ENCODE measurements around the gene MB.

DNA sequence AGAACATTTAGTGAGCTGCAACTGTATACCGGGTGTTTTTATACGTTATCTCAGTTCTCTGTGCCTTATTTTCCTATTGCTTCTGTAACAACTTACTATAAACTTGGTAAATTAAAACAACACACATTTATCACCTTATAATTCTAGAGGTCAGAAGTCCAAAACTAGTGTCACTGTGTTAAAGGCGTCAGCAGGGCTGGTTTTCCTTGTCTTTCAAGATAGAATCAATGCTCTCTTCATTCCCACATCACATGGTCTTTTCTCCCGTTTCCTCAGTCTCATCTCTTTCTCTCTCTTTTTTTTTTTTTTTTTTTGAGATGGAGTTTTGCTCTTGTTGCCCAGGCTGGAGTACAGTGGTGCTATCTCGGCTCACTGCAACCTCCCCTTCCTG lies 36.1 kb downstream of the MB start:
- TF ChIP-seq POLR2A (IDR thresholded peaks at IDR 0.05): no peak
- TF ChIP-seq, protein P1, sequence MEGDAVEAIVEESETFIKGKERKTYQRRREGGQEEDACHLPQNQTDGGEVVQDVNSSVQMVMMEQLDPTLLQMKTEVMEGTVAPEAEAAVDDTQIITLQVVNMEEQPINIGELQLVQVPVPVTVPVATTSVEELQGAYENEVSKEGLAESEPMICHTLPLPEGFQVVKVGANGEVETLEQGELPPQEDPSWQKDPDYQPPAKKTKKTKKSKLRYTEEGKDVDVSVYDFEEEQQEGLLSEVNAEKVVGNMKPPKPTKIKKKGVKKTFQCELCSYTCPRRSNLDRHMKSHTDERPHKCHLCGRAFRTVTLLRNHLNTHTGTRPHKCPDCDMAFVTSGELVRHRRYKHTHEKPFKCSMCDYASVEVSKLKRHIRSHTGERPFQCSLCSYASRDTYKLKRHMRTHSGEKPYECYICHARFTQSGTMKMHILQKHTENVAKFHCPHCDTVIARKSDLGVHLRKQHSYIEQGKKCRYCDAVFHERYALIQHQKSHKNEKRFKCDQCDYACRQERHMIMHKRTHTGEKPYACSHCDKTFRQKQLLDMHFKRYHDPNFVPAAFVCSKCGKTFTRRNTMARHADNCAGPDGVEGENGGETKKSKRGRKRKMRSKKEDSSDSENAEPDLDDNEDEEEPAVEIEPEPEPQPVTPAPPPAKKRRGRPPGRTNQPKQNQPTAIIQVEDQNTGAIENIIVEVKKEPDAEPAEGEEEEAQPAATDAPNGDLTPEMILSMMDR (IDR thresholded peaks at IDR 0.05): no peak

All from right lobe of liver (tissue), 4 donors.